SK-N-SH (cell line): Measurements from ENCODE around the gene CD276. TPM values are rescaled to one million over a fixed set of nuclear protein-coding genes. Genes with fewer than 3 reads are reported as not detected.

ENCODE experiments used
- CTCF ChIA-PET: fragments of 300-600, 350-600 bp; formaldehyde crosslinking; extraction: SDS; loops from one replicate; lab custom pipeline; 2021; lab: Yijun Ruan, JAX
- POLR2A ChIA-PET: fragments of 350-600 bp; sonication (Branson Sonifier 250); formaldehyde crosslinking; extraction: SDS; loops from one replicate; lab custom pipeline; 2020; ENCODE audit warnings: antibody characterized with exemption, inconsistent platforms; lab: Yijun Ruan, JAX
- DNase-seq: peaks from one replicate; pipeline ENCODE4 v3.0.0; 2012
- H2AFZ ChIP-seq: fragments of 200-600 bp; sonication (generic); 2 replicates; pipeline ENCODE4 v1.8.1; 2016; ENCODE audit warnings: antibody characterized with exemption, mild to moderate bottlenecking, low read depth
- H3F3A ChIP-seq: fragments of 200-600 bp; sonication (generic); replicated peaks from 2 replicates; pipeline ENCODE3; 2016; ENCODE audit warnings: antibody characterized with exemption, mild to moderate bottlenecking; ENCODE audit not compliant: insufficient read depth
- H3K27ac ChIP-seq, 2 experiments: fragments of 200-500 bp in 1 of 2; fragments of 200-600 bp in 1 of 2; sonication (Bioruptor generic) in 1 of 2; sonication (generic), shearing (Covaris generic) in 1 of 2; 2 replicates each; pipeline versions ENCODE4 v1.5.1 to v1.6.1; 2014 to 2016; ENCODE audit warnings: low read depth in 2 of 2, inconsistent platforms in 1 of 2, low read length in 1 of 2, mild to moderate bottlenecking in 1 of 2, mixed read lengths in 1 of 2
- H3K27me3 ChIP-seq: fragments of 200-600 bp; sonication (generic), shearing (Covaris generic); 2 replicates; pipeline ENCODE4 v1.6.1; 2016; ENCODE audit warnings: mixed run types; ENCODE audit not compliant: insufficient read depth
- H3K36me3 ChIP-seq, 2 experiments: fragments of 200-500 bp in 1 of 2; fragments of 200-600 bp in 1 of 2; sonication (Bioruptor generic) in 1 of 2; sonication (generic) in 1 of 2; replicated peaks in 1 of 2; 2 replicates each; pipeline versions ENCODE3 to v1.5.1; 2014 to 2016; ENCODE audit warnings: low read length in 1 of 2, mild to moderate bottlenecking in 1 of 2; ENCODE audit not compliant: insufficient read depth in 2 of 2, control insufficient read depth in 1 of 2
- H3K4me1 ChIP-seq, 2 experiments: fragments of 200-500 bp in 1 of 2; fragments of 200-600 bp in 1 of 2; sonication (Bioruptor generic) in 1 of 2; sonication (generic), shearing (Covaris generic) in 1 of 2; 2 replicates each; pipeline versions ENCODE4 v1.5.1 to v1.6.1; 2014 to 2016; ENCODE audit warnings: low read depth in 1 of 2, low read length in 1 of 2, mixed run types in 1 of 2; ENCODE audit not compliant: insufficient read depth in 2 of 2, control insufficient read depth in 1 of 2
- H3K4me2 ChIP-seq: fragments of 200-600 bp; sonication (generic), shearing (Covaris generic); 2 replicates; pipeline ENCODE4 v1.6.1; 2017; ENCODE audit warnings: mixed run types
- H3K4me3 ChIP-seq, 2 experiments: fragments of 200-500 bp in 1 of 2; fragments of 200-600 bp in 1 of 2; sonication (Bioruptor generic) in 1 of 2; sonication (generic), shearing (Covaris generic) in 1 of 2; 2 replicates each; pipeline versions ENCODE4 v1.5.1 to v1.8.1; 2014 to 2016; ENCODE audit warnings: low read depth in 2 of 2, inconsistent platforms in 1 of 2, low read length in 1 of 2, mild to moderate bottlenecking in 1 of 2, mixed read lengths in 1 of 2, moderate library complexity in 1 of 2
- H3K79me2 ChIP-seq: fragments of 200-600 bp; sonication (generic); 2 replicates; pipeline ENCODE4 v1.8.1; 2017; ENCODE audit warnings: mild to moderate bottlenecking; ENCODE audit not compliant: insufficient read depth
- H3K9ac ChIP-seq: fragments of 200-600 bp; sonication (generic); 2 replicates; pipeline ENCODE4 v1.6.1; 2017; ENCODE audit warnings: mixed run types
- H3K9me2 ChIP-seq: fragments of 200-600 bp; sonication (generic); 2 replicates; pipeline ENCODE4 v1.6.1; 2017; ENCODE audit warnings: mixed run types
- H3K9me3 ChIP-seq: fragments of 200-600 bp; sonication (generic); 2 replicates; pipeline ENCODE4 v1.6.1; 2017; ENCODE audit warnings: mixed run types, mild to moderate bottlenecking, moderate library complexity
- H4K20me1 ChIP-seq: fragments of 200-600 bp; sonication (generic); 2 replicates; pipeline ENCODE4 v1.6.1; 2017; ENCODE audit warnings: mild to moderate bottlenecking, mixed run types; ENCODE audit not compliant: insufficient read depth
- CHD2 ChIP-seq: fragments of 150-350 bp; IDR thresholded peaks from 2 replicates; pipeline ENCODE4 v1.6.1; 2018; ENCODE audit warnings: low read length; ENCODE audit not compliant: partially characterized antibody
- EP300 ChIP-seq, 2 experiments: IDR thresholded peaks; 2 replicates each; pipeline versions ENCODE4 v1.4.0 to v1.6.1; 2012; ENCODE audit warnings: borderline replicate concordance in 1 of 2, low read depth in 1 of 2, low read length in 1 of 2
- FOSL2 ChIP-seq: IDR thresholded peaks from 2 replicates; pipeline ENCODE4 v1.4.0; 2012; ENCODE audit warnings: low read depth, mild to moderate bottlenecking, moderate library complexity, borderline replicate concordance
- FOXJ3 ChIP-seq: sonication (generic); formaldehyde crosslinking; IDR thresholded peaks from 2 replicates; pipeline ENCODE4 v1.5.1; 2020; ENCODE audit warnings: mild to moderate bottlenecking, missing genetic modification reagents
- NFIC ChIP-seq: IDR thresholded peaks from 2 replicates; pipeline ENCODE4 v1.4.0; 2012; ENCODE audit warnings: borderline replicate concordance
- POLR2AphosphoS5 ChIP-seq: IDR thresholded peaks from 2 replicates; pipeline ENCODE4 v1.6.1; 2012; ENCODE audit warnings: low read depth, low read length
- RAD21 ChIP-seq: IDR thresholded peaks from 2 replicates; pipeline ENCODE4 v1.6.1; 2012; ENCODE audit warnings: mild to moderate bottlenecking, low read length
- SIN3A ChIP-seq: IDR thresholded peaks from 2 replicates; pipeline ENCODE4 v1.6.1; 2012; ENCODE audit warnings: low read depth, mild to moderate bottlenecking, low read length, moderate library complexity, borderline replicate concordance
- TCF12 ChIP-seq: IDR thresholded peaks from 2 replicates; pipeline ENCODE4 v1.4.0; 2012
- YY1 ChIP-seq: IDR thresholded peaks from 2 replicates; pipeline ENCODE4 v1.4.0; 2012; ENCODE audit warnings: low read depth, mild to moderate bottlenecking
- WGBS: methylation state at CpG from one replicate; pipeline ENCODE4 v1.1.6; 2017; ENCODE audit warnings: low lambda C conversion rate; 5-methylcytosine and 5-hydroxymethylcytosine counted together
- polyA plus RNA-seq, 3 experiments: library from polyadenylated mRNA; depleted of rRNA; stranded (reverse); fragments of >200 nt; gene quantifications; 2 replicates each; pipeline ENCODE4 v1.2.3, GENCODE V29; 2012
- TF ChIP-seq, protein P1 (sequence below): IDR thresholded peaks from 2 replicates; pipeline ENCODE4; 2012
- TF ChIP-seq, protein P2 (sequence below): IDR thresholded peaks from 2 replicates; pipeline ENCODE4 v1.4.0; 2012; ENCODE audit warnings: low read depth, borderline replicate concordance
- TF ChIP-seq, protein P3 (sequence below): fragments of 200-600 bp; sonication (generic); IDR thresholded peaks from 2 replicates; pipeline ENCODE4 v1.6.1; 2017; ENCODE audit warnings: antibody characterized with exemption, mild to moderate bottlenecking, moderate library complexity

Gene CD276
- polyA plus RNA-seq, 1 of the 3 experiments (the other 2 are of a cell fraction): 86.2 TPM

DNA sequence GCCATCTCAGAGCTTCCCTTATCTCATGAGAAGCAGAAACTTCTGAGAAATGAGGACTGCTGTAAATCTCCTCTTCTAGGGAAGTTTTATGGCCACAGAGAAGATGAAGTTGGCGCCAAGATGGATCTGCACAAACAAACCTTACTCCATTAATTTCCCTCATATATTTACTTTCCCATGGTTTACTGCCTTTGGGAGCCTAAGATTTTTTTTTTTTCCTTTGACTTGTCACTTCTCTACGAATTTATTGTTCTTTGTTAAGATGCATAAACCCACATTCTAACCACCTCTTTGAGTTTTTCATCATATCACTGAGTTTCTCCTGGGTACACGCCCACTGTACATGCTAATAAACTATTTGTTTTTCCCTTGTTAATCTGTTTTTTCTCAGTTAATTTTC, 29.5 kb upstream of the CD276 start:
- Histone ChIP-seq H3K9me2 (no peaks in the 10 kb centered on the region), H3K36me3 (no peaks in the 10 kb centered on the region), H3K79me2 (no peaks in the 10 kb centered on the region), H3K9me3 (no peaks in the 10 kb centered on the region)
- CTCF ChIA-PET: no interaction called here
- WGBS: 48% methylated on average over 3 of the region's 3 CpGs
- no peak for TF ChIP-seq SIN3A
- no peak for TF ChIP-seq EP300 (IDR thresholded peaks at IDR 0.05; ENCODE audit: borderline replicate concordance in 1 of 2, low read depth in 1 of 2, low read length in 1 of 2)
- TF ChIP-seq TCF12: no peak
- TF ChIP-seq NFIC: no peak
- TF ChIP-seq FOXJ3 (CRISPR knock-in tag): no peak
- no peak for TF ChIP-seq YY1
- no peak for TF ChIP-seq POLR2AphosphoS5
- TF ChIP-seq CHD2: no peak
- TF ChIP-seq, protein P1, sequence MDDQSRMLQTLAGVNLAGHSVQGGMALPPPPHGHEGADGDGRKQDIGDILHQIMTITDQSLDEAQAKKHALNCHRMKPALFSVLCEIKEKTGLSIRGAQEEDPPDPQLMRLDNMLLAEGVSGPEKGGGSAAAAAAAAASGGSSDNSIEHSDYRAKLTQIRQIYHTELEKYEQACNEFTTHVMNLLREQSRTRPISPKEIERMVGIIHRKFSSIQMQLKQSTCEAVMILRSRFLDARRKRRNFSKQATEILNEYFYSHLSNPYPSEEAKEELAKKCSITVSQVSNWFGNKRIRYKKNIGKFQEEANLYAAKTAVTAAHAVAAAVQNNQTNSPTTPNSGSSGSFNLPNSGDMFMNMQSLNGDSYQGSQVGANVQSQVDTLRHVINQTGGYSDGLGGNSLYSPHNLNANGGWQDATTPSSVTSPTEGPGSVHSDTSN: no peak
- TF ChIP-seq, protein P2, sequence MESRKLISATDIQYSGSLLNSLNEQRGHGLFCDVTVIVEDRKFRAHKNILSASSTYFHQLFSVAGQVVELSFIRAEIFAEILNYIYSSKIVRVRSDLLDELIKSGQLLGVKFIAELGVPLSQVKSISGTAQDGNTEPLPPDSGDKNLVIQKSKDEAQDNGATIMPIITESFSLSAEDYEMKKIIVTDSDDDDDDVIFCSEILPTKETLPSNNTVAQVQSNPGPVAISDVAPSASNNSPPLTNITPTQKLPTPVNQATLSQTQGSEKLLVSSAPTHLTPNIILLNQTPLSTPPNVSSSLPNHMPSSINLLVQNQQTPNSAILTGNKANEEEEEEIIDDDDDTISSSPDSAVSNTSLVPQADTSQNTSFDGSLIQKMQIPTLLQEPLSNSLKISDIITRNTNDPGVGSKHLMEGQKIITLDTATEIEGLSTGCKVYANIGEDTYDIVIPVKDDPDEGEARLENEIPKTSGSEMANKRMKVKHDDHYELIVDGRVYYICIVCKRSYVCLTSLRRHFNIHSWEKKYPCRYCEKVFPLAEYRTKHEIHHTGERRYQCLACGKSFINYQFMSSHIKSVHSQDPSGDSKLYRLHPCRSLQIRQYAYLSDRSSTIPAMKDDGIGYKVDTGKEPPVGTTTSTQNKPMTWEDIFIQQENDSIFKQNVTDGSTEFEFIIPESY: no peak
- TF ChIP-seq RAD21: no peak
- TF ChIP-seq, protein P3, sequence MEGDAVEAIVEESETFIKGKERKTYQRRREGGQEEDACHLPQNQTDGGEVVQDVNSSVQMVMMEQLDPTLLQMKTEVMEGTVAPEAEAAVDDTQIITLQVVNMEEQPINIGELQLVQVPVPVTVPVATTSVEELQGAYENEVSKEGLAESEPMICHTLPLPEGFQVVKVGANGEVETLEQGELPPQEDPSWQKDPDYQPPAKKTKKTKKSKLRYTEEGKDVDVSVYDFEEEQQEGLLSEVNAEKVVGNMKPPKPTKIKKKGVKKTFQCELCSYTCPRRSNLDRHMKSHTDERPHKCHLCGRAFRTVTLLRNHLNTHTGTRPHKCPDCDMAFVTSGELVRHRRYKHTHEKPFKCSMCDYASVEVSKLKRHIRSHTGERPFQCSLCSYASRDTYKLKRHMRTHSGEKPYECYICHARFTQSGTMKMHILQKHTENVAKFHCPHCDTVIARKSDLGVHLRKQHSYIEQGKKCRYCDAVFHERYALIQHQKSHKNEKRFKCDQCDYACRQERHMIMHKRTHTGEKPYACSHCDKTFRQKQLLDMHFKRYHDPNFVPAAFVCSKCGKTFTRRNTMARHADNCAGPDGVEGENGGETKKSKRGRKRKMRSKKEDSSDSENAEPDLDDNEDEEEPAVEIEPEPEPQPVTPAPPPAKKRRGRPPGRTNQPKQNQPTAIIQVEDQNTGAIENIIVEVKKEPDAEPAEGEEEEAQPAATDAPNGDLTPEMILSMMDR: no peak
- TF ChIP-seq, all 33 proteins: peak for 0
- H3K9ac ChIP-seq: no peak overlapping the region
- H3K4me2 ChIP-seq: no peak overlapping the region
- H3F3A ChIP-seq: no peaks in the 10 kb centered on the region
- no peak overlapping the region for H2AFZ ChIP-seq
- no peaks in the 10 kb centered on the region; the same call in 1 of the 2 replicates for H3K27me3 ChIP-seq
- H3K4me3 ChIP-seq: no peak overlapping the region
- H3K27ac ChIP-seq: no peak overlapping the region
- POLR2A ChIA-PET: no interaction called here
- no peaks in the 10 kb centered on the region; a peak in 2 of 4 replicates for H3K4me1 ChIP-seq
- no peaks in the 10 kb centered on the region for H4K20me1 ChIP-seq
- no peak for DNase-seq

DNA sequence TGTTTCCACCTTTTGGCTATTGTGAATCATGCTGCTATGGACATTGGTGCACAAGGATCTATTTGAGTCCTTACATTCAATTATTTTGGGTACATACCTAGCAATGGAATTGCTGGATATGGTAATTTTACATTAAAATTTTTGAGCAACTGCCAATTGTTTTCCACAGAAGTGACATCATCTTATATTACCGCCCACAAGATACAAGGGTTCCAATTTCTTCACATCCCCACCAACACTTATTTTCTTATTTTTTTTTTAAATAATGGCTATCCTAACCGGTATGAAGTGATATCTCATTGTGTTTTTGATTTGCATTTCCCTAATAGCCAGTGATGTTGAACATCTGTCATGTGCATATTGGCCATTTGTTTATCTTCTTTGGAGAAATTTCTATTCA, 28.5 kb upstream of the CD276 start:
- no peak overlapping the region for H3K4me3 ChIP-seq
- no peaks in the 10 kb centered on the region for H3K9me3 ChIP-seq
- DNase-seq: no peak
- H3K79me2 ChIP-seq: no peaks in the 10 kb centered on the region
- ChIA-PET CTCF (interaction anchor here (0.7 to 2.8 kb wide), 2 partner anchors 19 to 95 kb away, joined by 3 to 17 read pairs; no protein-coding TSS in a partner anchor), POLR2A (no interaction called here)
- H2AFZ ChIP-seq: no peak overlapping the region
- H3K36me3 ChIP-seq: no peaks in the 10 kb centered on the region
- H3K9ac ChIP-seq: no peak overlapping the region
- no peaks in the 10 kb centered on the region; the same call in 1 of the 2 replicates for H3K27me3 ChIP-seq
- no peak overlapping the region for H3K4me2 ChIP-seq
- TF ChIP-seq FOSL2 (no peak), TCF12 (no peak), FOXJ3 (CRISPR knock-in tag) (no peak)
- H3K27ac ChIP-seq: no peak overlapping the region
- no peaks in the 10 kb centered on the region for H3K9me2 ChIP-seq
- 69% methylated on average over 2 of the region's 2 CpGs for WGBS
- H4K20me1 ChIP-seq: no peaks in the 10 kb centered on the region
- H3K4me1 ChIP-seq: no peaks in the 10 kb centered on the region; a peak in 1 of 4 replicates
- H3F3A ChIP-seq: no peaks in the 10 kb centered on the region
